CD4-positive, alpha-beta memory T cell (primary cell): Measurements from ENCODE around the gene POP4. TPM values are rescaled to one million over a fixed set of nuclear protein-coding genes. Genes with fewer than 3 reads are reported as not detected.
A peak's percentile ranks its signal among the peaks of the same experiment; 100 is the strongest.

Experiments
- CTCF ChIA-PET: fragments of 350-600 bp; sonication (Branson Sonifier 250); formaldehyde crosslinking; loops from one replicate; lab custom pipeline; 2021; ENCODE audit warnings: inconsistent platforms; ENCODE audit not compliant: partially characterized antibody; lab: Charles Lee
- POLR2A ChIA-PET: fragments of 350-600 bp; sonication (Branson Sonifier 250); formaldehyde crosslinking; loops from one replicate; lab custom pipeline; 2021; ENCODE audit not compliant: partially characterized antibody; lab: Charles Lee
- DNase-seq, 5 donors: peaks; one replicate each; pipeline versions ENCODE4 v3.0.0 to v3.0.0-alpha.2; 2020 to 2022; ENCODE audit warnings: mixed read lengths in 1 of 5
- H3K27ac ChIP-seq: one replicate; pipeline ENCODE4 v1.7.0; 2013; ENCODE audit warnings: low read depth, low read length
- H3K27me3 ChIP-seq: 2 replicates; pipeline ENCODE4 v1.7.0; 2013; ENCODE audit warnings: mild to moderate bottlenecking, low read length, moderate library complexity; ENCODE audit not compliant: insufficient read depth
- H3K36me3 ChIP-seq: 2 replicates; pipeline ENCODE4 v1.7.0; 2013; ENCODE audit warnings: mild to moderate bottlenecking, low read length, moderate library complexity; ENCODE audit not compliant: insufficient read depth
- H3K4me1 ChIP-seq: 2 replicates; pipeline ENCODE4 v1.7.0; 2013; ENCODE audit warnings: mild to moderate bottlenecking, low read length, moderate library complexity; ENCODE audit not compliant: insufficient read depth
- H3K4me3 ChIP-seq, 2 donors: one replicate each; pipeline ENCODE4 v1.7.0; 2013; ENCODE audit warnings: low read length in 2 of 2, mild to moderate bottlenecking in 1 of 2
- H3K9me3 ChIP-seq, 2 donors: one replicate each; pipeline ENCODE4 v1.7.0; 2013; ENCODE audit warnings: low read length in 2 of 2, control low read depth in 1 of 2; ENCODE audit not compliant: control insufficient read depth in 1 of 2
- H3K27ac Mint-ChIP-seq, 7 donors: one replicate each; pipeline ENCODE4 v1.8.0; 2020 to 2021; ENCODE audit warnings: mixed read lengths in 7 of 7, mild to moderate bottlenecking in 6 of 7, inconsistent platforms in 3 of 7, moderate library complexity in 3 of 7
- H3K27me3 Mint-ChIP-seq, 2 donors: one replicate each; pipeline ENCODE4 v1.8.0; 2020 to 2021; ENCODE audit warnings: mixed read lengths in 2 of 2
- H3K36me3 Mint-ChIP-seq, 2 donors: one replicate each; pipeline ENCODE4 v1.8.0; 2020 to 2021; ENCODE audit warnings: mixed read lengths in 2 of 2, inconsistent platforms in 1 of 2, mild to moderate bottlenecking in 1 of 2
- H3K4me1 Mint-ChIP-seq, 4 donors: one replicate each; pipeline ENCODE4 v1.8.0; 2020 to 2021; ENCODE audit warnings: mixed read lengths in 4 of 4, mild to moderate bottlenecking in 1 of 4
- H3K4me3 Mint-ChIP-seq, 8 donors: one replicate each; pipeline ENCODE4 v1.8.0; 2020 to 2021; ENCODE audit warnings: mixed read lengths in 8 of 8, mild to moderate bottlenecking in 7 of 8, moderate library complexity in 6 of 8, inconsistent platforms in 3 of 8
- H3K9me3 Mint-ChIP-seq, 8 donors: one replicate each; pipeline ENCODE4 v1.8.0; 2020 to 2021; ENCODE audit warnings: mixed read lengths in 8 of 8, mild to moderate bottlenecking in 5 of 8, inconsistent platforms in 3 of 8, moderate library complexity in 1 of 8
- intact Hi-C: fragments of 100-400 bp; cut with micrococcal nuclease; formaldehyde crosslinking; loops from one replicate; pipeline ENCODE4 v1.15.1; 2023
- polyA plus RNA-seq, 2 donors: library from polyadenylated mRNA; unstranded; fragments of 300-500 nt; fragmentation: Illumina TruSeq; gene quantifications; one replicate each; pipeline ENCODE4 v1.2.3, GENCODE V29; 2021
- total RNA-seq, 2 experiments: library from RNA; stranded (reverse); gene quantifications; one replicate each; pipeline ENCODE4 v1.2.3, GENCODE V29; 2021

The POP4 gene
- total and polyA plus RNA-seq, 4 experiments from 2014 or later: 54.1 to 189 (median 99.9) TPM

DNA sequence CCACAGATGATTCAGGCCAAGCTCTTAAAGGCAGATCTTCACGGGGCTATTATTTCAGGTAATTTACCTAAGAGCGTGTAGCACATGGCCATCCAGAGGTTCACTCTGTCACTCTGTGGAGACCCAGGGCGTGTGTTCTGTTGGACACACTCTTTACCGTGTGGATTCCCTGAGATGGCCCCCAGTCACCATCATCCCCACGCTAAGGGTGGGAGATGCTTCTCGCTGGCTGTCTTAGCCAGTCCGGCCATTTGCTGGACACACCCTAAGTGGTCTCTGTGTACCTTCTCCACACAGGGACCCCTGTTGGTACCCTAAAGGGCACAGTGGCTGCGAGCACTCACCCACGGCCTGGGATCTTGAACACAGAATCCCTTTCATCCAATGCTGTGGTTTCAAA is 6.0 kb downstream of the POP4 start:
- Histone ChIP-seq H3K27me3 (no peaks in the 10 kb centered on the region), H3K9me3 (no peaks in the 10 kb centered on the region), H3K27ac (no peak overlapping the region), H3K4me1 (peaks cover 14% of the 10 kb centered on the region), H3K4me3 (no peak overlapping the region), H3K36me3 (peaks cover 59% of the 10 kb centered on the region)
- CTCF ChIA-PET: interaction anchor here (1.1 to 10.4 kb wide), 10 partner anchors 10 to 151 kb away, joined by 3 to 267 read pairs (median 48); partner anchors contain the start of genes C19orf12 and PLEKHF1
- intact Hi-C loops: no loop called here
- POLR2A ChIA-PET: interaction anchor here (1.1 to 7.0 kb wide), 5 partner anchors 11 to 102 kb away, joined by 3 to 163 read pairs (median 29); partner anchors contain the start of genes C19orf12 and PLEKHF1
- H3K9me3 Mint-ChIP-seq: no peaks in the 10 kb centered on the region
- H3K4me3 Mint-ChIP-seq: no peak overlapping the region
- peak overlapping the region in 2 of 7 donors; percentile 4 to 29 for H3K27ac Mint-ChIP-seq
- peaks cover 44 to 68% of the 10 kb centered on the region in 2 donors for H3K36me3 Mint-ChIP-seq
- no peak for DNase-seq
- H3K4me1 Mint-ChIP-seq: peaks cover 9 to 31% (median 18%) of the 10 kb centered on the region in 4 donors
- no peaks in the 10 kb centered on the region for H3K27me3 Mint-ChIP-seq

DNA sequence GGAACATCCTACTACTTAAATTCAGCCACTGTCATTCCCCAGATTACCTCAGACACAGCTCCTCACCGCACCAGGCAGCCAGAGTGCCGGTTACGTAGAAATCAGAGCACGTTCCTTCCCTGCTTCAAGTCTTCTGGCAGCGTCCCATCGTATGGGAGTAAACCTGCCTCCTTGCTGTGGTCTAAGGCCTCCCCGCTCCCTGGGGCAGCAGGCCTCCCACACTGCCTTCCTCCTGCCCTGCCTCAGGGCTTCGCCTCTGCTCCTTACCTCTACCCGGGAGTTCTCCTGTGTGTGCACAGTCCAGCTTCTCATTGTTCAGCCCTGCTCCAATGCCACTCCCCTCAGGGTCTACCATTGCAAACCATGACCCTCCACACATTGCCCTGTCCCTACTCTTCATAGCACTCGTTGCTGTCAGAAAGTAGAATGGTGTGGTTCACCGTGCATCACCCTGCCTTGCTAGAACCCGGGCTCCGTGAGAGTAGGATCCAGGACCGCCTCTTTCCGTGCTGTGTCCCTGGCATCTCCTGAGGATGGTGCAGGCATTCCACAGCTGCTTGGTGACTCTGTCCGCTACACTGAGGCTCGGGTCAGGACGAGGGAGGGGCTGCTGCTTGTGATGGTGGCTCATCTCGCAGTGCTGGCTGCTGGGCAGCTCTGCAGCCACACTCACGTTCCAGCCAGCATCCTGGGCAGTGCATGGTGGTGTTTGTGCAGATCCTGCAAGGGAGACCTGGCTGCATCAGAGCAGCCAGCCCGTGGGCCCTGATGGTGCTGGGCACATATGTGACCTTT is 6.9 kb downstream of the POP4 start:
- H3K9me3 ChIP-seq: no peaks in the 10 kb centered on the region
- peaks cover 7 to 27% (median 16%) of the 10 kb centered on the region in 4 donors for H3K4me1 Mint-ChIP-seq
- H3K36me3 Mint-ChIP-seq: peaks cover 44 to 69% of the 10 kb centered on the region in 2 donors
- POLR2A ChIA-PET: interaction anchor here (1.1 kb wide), 1 partner anchor 81 kb away, joined by 3 read pairs; no protein-coding TSS in a partner anchor
- no peaks in the 10 kb centered on the region for H3K9me3 Mint-ChIP-seq
- no peak for DNase-seq
- H3K27ac ChIP-seq: no peak overlapping the region
- CTCF ChIA-PET: interaction anchor here (7.7 to 10.4 kb wide), 3 partner anchors 60 to 102 kb away, joined by 90 to 267 read pairs (median 256); partner anchors contain the start of gene C19orf12
- peaks cover 9% of the 10 kb centered on the region for H3K4me1 ChIP-seq
- H3K4me3 ChIP-seq: no peak overlapping the region
- no peak overlapping the region for H3K4me3 Mint-ChIP-seq
- intact Hi-C loops: no loop called here
- H3K27ac Mint-ChIP-seq: peak overlapping the region in 2 of 7 donors; percentile 47 to 79
- peaks cover 59% of the 10 kb centered on the region for H3K36me3 ChIP-seq
- H3K27me3 ChIP-seq: no peaks in the 10 kb centered on the region
- H3K27me3 Mint-ChIP-seq: no peaks in the 10 kb centered on the region

DNA sequence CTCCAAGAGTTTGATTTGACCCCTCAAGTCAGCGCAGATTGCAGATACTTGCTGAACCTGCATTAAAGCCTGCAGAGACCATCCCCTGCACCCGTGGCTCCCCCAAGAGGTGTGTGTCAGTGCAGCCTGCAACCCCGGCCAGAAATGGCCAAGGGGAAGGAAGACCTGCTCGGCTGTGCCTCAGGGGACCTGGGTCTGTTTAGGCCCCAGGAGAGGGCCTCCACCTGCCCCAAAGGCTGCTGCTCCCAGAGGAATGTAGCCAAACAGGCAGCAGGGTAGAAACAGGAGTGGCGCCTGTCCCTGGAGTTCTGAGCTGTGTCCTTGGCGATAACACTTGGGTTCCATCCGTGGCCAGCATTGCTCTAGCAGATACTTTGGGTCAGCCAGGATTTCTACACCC is 8.0 kb downstream of the POP4 start:
- intact Hi-C loops: no loop called here
- H3K9me3 ChIP-seq: no peaks in the 10 kb centered on the region
- no peaks in the 10 kb centered on the region for H3K9me3 Mint-ChIP-seq
- ChIA-PET POLR2A (interaction anchor here (1.5 to 2.5 kb wide), 2 partner anchors 8 to 77 kb away, joined by 4 to 9 read pairs; partner anchors contain the start of gene POP4), CTCF (interaction anchor here (1.0 to 10.4 kb wide), 5 partner anchors 52 to 100 kb away, joined by 3 to 267 read pairs (median 7); partner anchors contain the start of genes C19orf12 and PLEKHF1)
- peaks cover 9% of the 10 kb centered on the region for H3K4me1 ChIP-seq
- H3K4me1 Mint-ChIP-seq: peaks cover 5 to 22% (median 15%) of the 10 kb centered on the region in 4 donors
- no peak overlapping the region for H3K27ac Mint-ChIP-seq
- H3K27ac ChIP-seq: no peak overlapping the region
- no peak overlapping the region for H3K4me3 Mint-ChIP-seq
- H3K36me3 Mint-ChIP-seq: peaks cover 38 to 60% of the 10 kb centered on the region in 2 donors
- H3K4me3 ChIP-seq: no peak overlapping the region
- no peaks in the 10 kb centered on the region for H3K27me3 Mint-ChIP-seq
- H3K36me3 ChIP-seq: peaks cover 53% of the 10 kb centered on the region
- DNase-seq: no peak
- H3K27me3 ChIP-seq: no peaks in the 10 kb centered on the region

DNA sequence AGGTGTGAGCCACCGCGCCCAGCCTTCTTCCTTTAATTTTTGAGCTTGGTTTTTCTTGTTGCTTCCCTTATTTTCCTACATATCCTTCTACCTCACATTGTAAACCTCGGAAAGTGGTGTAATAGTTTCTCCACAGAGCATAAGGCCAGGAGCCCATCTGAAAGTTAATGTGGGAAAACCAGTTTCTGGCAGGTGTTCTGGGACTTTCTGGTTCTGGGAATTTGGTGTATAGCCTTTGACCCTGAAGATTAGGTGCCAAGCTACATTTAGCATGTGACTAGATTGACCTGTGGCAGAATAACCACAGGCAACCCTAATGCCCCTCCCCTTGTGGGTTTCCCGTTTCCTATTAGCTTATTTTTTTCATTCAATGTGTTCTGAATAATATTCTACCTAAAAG is 8.7 kb downstream of the POP4 start:
- H3K27me3 ChIP-seq: no peaks in the 10 kb centered on the region
- H3K36me3 ChIP-seq: peaks cover 46% of the 10 kb centered on the region
- peaks cover 5 to 23% (median 15%) of the 10 kb centered on the region in 4 donors for H3K4me1 Mint-ChIP-seq
- H3K27ac ChIP-seq: no peak overlapping the region
- no peaks in the 10 kb centered on the region for H3K9me3 ChIP-seq
- peaks cover 9% of the 10 kb centered on the region for H3K4me1 ChIP-seq
- ChIA-PET POLR2A (interaction anchor here (0.9 to 2.5 kb wide), 4 partner anchors 9 to 77 kb away, joined by 3 to 9 read pairs (median 4); partner anchors contain the start of gene POP4), CTCF (interaction anchor here (1.0 to 10.4 kb wide), 5 partner anchors 51 to 100 kb away, joined by 3 to 267 read pairs (median 7); partner anchors contain the start of genes C19orf12 and PLEKHF1)
- H3K4me3 Mint-ChIP-seq: peak overlapping the region in 1 of 8 donors; percentile 21
- H3K36me3 Mint-ChIP-seq: peaks cover 36 to 53% of the 10 kb centered on the region in 2 donors
- no peaks in the 10 kb centered on the region for H3K9me3 Mint-ChIP-seq
- no peak overlapping the region for H3K27ac Mint-ChIP-seq
- intact Hi-C loops: no loop called here
- no peak for DNase-seq
- H3K27me3 Mint-ChIP-seq: no peaks in the 10 kb centered on the region
- no peak overlapping the region for H3K4me3 ChIP-seq

DNA sequence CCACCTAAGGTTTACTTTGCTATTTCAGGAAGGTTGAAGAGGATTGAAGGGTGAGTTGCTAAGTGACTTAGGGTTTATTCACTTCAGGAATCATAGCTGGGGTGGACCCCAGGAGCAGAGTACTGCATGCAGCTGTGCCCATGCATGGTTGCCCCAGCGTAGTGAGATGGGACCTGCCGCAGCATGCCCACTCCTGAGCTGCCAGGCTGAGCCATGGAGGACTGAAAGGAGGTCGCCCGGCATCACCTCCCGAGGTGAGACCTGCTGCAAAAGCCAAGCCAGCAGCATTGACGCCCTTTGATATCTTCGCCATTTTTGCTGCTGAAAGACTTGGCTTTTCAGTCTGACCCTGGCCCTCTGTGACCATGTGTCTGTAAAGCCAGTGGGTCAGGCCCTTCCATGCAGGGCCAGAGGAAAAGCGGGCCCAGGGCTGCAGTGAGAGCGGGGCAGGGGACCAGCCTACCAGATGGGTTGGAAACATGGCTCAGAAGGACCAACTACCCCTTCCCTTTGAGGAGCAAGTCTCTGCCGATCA is 9.9 kb downstream of the POP4 start:
- H3K36me3 Mint-ChIP-seq: peaks cover 32 to 45% of the 10 kb centered on the region in 2 donors
- H3K4me1 Mint-ChIP-seq: peaks cover 9 to 28% (median 14%) of the 10 kb centered on the region in 4 donors
- H3K36me3 ChIP-seq: peaks cover 40% of the 10 kb centered on the region

DNA sequence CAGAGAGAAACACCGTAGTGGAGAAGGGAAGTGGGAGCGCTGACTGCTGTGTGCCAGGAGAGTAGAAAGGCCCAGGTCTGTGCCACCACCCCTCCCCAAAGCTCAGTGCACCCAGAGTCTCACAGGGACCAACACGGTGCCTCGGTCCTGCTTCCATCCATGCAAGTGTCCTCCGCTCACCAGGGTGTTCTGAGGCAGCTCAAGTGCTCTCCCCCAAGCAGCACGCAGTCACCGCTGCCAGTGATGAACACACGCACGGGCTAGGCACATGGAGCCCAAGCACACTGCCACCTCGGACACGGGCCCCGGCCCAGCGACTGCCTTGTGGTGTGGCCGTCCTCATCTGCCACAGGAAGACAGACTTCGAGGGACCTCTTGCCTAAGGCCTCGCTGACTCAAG is 10.5 kb downstream of the POP4 start:
- no peak overlapping the region for H3K4me3 ChIP-seq
- no peaks in the 10 kb centered on the region for H3K27me3 ChIP-seq
- intact Hi-C loops: no loop called here
- peaks cover 14% of the 10 kb centered on the region for H3K4me1 ChIP-seq
- Mint-ChIP-seq H3K4me3 (no peak overlapping the region), H3K27ac (peak overlapping the region in 2 of 7 donors; percentile 25 to 63), H3K27me3 (no peaks in the 10 kb centered on the region), H3K4me1 (peaks cover 14 to 28% (median 16%) of the 10 kb centered on the region in 4 donors), H3K9me3 (no peaks in the 10 kb centered on the region), H3K36me3 (peaks cover 29 to 40% of the 10 kb centered on the region in 2 donors)
- H3K36me3 ChIP-seq: peaks cover 34% of the 10 kb centered on the region
- ChIA-PET POLR2A (interaction anchor here (2.5 to 8.6 kb wide), 3 partner anchors 10 to 100 kb away, joined by 8 to 93 read pairs (median 9); partner anchors contain the start of genes PLEKHF1 and POP4), CTCF (interaction anchor here (1.7 kb wide), 1 partner anchor 100 kb away, joined by 9 read pairs; no protein-coding TSS in a partner anchor)
- no peak overlapping the region for H3K27ac ChIP-seq
- DNase-seq: no peak
- no peaks in the 10 kb centered on the region for H3K9me3 ChIP-seq

More for the DNA sequence above, 9.9 kb downstream of the POP4 start:
- Histone ChIP-seq H3K27me3 (no peaks in the 10 kb centered on the region), H3K4me3 (no peak overlapping the region), H3K9me3 (no peaks in the 10 kb centered on the region), H3K4me1 (peaks cover 11% of the 10 kb centered on the region), H3K27ac (no peak overlapping the region)
- peak overlapping the region in 1 of 7 donors; percentile 63 for H3K27ac Mint-ChIP-seq
- H3K9me3 Mint-ChIP-seq: no peaks in the 10 kb centered on the region
- POLR2A ChIA-PET: interaction anchor here (2.5 kb wide), 2 partner anchors 10 to 101 kb away, joined by 8 to 9 read pairs; partner anchors contain the start of gene POP4
- no peak for DNase-seq
- no peaks in the 10 kb centered on the region for H3K27me3 Mint-ChIP-seq
- H3K4me3 Mint-ChIP-seq: no peak overlapping the region
- CTCF ChIA-PET: interaction anchor here (1.7 kb wide), 2 partner anchors 52 to 101 kb away, joined by 7 to 9 read pairs; no protein-coding TSS in a partner anchor
- intact Hi-C loops: no loop called here
